GM19463 (cell line): Measurements from ENCODE around the gene MTM1.

Source experiments
- ATAC-seq: cut with Tn5 transposase; IDR thresholded peaks from one replicate; pipeline ENCODE4 v1.9.1; 2021; ENCODE audit warnings: mild to moderate bottlenecking, moderate library complexity; ENCODE audit not compliant: unreplicated experiment

The MTM1 gene

GRCh38 chrX:150599226-150599625 is 30.8 kb downstream of the MTM1 start:
- ATAC-seq, result no peak

GRCh38 chrX:150602296-150602695 is 33.9 kb downstream of the MTM1 start:
- ATAC-seq, result no peak

DNA sequence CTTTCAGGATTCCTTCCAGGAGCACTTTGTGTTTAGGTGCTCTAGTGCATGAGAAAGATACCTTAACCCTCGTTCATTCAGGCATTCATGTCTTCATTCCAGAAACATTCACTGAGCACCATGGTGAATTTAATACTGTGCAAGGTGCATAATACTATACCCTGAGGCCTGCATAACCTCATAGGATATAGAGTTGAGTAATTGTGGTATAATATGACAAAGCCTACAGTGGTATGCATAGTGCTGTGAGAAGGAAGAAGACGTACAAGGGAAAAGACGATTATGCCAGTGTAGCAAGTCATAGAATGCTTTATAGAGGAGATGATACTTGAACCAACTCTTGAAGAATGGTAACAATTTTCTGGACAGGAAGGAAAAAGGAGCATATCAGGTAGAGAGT is 34.3 kb downstream of the MTM1 start:
- no peak for ATAC-seq

DNA sequence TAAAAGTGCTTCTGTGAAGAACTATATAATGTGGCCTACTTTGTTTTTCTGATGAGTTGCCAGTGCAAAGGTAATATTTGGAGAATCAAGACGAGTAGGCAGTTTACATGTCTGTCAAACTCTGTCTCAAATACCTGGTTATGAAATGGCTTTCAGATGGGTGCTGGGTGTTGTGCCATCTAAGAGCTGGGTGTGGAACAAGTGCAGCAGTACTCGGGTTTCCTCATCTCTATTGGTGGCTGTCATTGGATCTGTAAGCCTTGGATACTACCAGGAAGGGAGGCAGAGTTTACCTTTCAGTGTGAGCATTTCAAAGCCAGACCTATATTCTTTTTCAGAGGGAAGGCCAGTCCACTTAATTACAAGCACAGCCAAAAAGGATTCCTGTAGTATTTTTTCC is 37.2 kb downstream of the MTM1 start:
- no peak for ATAC-seq

GRCh38 chrX:150607201-150607600 is 38.8 kb downstream of the MTM1 start:
- ATAC-seq, result no peak

DNA sequence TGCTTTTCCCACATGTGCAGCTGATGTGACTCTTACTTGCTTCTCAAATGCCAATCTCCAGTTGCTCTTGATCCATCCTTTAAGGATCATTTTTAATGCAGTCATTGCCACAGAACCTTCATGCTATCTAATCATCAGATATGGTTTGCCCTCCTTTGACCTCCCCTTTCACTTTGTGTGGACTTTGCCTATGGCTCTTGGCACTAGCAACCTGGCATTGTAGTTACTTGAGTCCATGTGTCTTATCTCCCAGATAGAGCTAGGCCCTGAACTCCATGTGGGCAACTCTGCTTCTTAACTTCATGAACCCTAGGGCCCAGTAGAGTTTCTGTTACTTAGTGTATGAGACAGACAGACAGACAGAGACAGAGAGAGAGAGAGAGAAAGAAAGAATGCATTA is 41.6 kb downstream of the MTM1 start:
- no peak for ATAC-seq

- ATAC-seq, result no peak
Observed at GRCh38 chrX:150610446-150610845, 42.0 kb downstream of the MTM1 start.

GRCh38 chrX:150615356-150615755 is 46.9 kb downstream of the MTM1 start:
- ATAC-seq, result no peak

- ATAC-seq, result no peak
Observed at GRCh38 chrX:150616179-150616862, 47.9 kb downstream of the MTM1 start.

DNA sequence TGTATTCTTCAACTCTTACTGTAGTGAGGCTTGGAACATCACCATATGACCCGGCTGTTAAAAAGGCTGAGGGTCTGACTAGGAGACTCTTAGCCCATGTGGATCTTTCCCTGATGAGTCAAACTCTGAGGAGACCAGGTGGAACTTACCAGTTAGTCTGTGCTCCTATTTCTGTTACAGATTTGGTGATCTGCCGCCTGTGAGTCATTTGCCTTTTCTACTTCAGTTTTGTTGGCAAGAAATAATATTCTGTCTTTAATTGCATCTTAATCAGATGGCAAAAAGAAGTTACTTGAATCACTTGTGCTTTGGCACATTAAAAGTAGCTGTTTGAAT is 48.4 kb downstream of the MTM1 start:
- no peak for ATAC-seq

DNA sequence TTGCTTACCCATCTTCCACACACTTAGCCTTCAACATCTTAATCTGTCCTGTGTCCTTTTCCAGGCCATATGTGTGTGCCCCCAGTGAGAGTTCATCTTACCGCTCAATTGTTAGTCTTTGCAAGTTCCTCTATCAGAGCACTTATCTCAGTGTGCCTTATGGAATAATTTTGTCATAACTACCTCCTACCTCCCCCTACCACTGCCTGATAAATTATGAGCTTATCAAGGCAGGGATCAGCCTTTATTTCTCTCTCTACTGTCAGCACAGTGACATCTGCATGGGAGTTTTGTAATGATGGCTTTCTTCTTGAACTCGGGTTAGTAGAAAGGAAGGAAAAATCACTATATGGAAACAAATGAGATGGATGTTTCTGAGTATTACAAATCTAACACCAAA is 53.2 kb downstream of the MTM1 start:
- ATAC-seq, result no peak

DNA sequence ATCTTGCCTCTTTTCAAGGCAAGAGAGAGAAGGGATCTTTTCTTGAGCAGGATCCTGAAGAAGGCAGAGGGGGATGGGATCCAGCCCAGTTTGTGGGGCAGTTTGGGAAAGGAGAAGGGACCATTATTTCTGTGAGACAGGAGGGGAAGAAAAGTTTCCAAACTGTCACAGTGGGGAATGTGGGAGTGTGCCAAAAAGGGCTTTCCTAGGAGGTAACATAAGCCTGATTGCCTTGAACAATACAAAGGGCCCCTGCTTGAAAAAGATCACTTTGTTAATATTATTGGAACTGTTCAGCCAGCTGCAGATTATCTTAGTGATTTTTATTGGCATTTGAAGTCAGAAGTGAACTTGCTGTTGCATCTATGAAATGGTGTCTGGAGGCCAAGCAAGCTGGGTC is 55.2 kb downstream of the MTM1 start:
- no peak for ATAC-seq

- no peak for ATAC-seq
Observed at GRCh38 chrX:150625097-150625496, 56.7 kb downstream of the MTM1 start.

DNA sequence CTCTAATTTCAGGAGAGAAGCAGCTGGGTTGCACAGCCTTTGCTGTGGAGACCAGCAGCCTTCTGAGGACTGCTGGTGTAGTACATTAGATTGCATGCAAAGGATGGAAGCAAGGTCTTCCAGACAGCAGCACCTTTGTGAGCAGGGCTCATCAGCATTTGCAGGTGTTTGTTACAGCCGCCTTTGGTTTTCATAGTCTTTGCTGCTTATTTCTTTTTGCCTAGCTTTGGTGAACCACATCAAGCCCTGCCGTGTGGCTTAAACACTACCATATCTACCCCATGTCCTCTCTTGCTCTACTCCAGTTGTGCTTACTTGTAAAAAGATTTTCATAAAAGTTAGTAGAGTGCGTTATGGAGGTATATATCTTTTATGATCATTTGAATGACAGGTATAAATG is 57.5 kb downstream of the MTM1 start:
- no peak for ATAC-seq

- ATAC-seq, result no peak
Observed at GRCh38 chrX:150627957-150628356, 59.5 kb downstream of the MTM1 start.

- ATAC-seq, result peak; percentile 95
Observed at GRCh38 chrX:150635952-150636351, 67.5 kb downstream of the MTM1 start.

DNA sequence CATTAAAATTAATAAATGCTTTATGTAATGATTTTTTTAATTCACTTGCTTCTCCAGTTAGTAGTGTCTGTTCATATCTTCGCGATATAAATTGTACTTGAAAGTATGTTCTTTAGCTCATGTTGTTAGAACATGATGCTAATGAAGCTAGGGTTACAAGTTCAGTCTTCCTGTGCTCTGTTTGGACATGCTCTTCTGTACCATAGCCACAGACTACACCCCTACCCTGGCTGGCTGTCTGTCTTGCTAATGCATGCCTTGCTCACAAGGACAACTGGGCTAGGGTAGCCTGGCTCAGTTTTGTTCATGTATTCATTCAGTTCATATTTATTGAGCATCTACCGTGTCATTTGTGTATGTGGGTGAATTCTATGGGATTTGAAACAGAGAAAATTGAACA is 74.0 kb downstream of the MTM1 start:
- no peak for ATAC-seq

DNA sequence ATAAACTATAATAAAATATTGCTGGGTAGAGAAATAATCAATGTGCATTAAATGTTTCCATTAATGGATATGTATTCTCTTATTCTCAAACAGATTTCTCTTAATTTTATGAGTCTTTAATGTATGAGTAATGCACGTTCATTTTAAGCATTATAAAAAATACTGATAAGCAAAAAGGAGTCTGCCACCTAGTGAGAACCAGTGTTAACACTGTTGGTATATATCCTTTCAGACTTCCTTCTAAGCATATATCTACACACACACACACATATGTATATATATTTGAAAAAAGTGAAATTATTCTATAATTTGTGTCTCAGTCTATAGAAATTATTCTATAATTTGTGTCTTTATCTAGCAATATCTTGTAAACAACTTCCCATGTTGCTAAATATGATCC is 74.8 kb downstream of the MTM1 start:
- no peak for ATAC-seq

DNA sequence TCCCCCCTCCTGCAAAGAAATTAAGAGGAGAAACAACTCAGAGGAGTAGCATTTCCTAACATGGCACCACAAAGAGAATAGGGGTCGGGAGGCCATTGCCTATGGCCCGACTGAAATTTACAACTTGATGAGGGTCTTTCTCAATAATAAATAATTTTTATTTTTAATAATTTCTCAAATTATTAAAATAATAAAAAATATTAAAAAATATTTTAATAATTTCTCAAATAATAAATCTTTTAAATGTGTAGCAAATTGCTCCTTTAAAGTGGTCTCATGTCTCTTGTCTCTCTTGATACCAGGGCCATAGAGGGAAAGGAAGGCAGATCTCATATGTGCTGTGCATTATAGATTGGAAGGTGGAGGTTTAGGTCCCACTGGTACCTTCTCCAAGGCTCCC is 75.5 kb downstream of the MTM1 start:
- no peak for ATAC-seq

DNA sequence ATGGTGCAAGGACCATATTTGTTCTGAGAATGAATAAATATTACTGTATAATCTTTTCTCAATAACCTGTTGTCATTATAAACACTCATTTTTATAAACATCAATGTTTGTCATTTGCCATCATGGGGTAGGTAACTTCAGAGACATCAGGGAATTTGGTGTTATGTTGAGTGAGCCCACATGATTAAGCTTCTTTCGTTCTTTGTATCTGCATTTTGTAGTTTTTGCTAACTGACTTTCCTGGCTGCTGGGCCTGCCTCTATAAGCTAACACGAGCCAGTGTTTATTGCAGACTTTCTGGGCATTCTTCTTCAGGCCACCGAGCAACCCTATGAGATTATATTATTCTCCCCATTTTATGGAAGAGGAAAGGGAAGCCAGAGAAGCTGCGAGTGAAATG is 76.0 kb downstream of the MTM1 start:
- no peak for ATAC-seq

DNA sequence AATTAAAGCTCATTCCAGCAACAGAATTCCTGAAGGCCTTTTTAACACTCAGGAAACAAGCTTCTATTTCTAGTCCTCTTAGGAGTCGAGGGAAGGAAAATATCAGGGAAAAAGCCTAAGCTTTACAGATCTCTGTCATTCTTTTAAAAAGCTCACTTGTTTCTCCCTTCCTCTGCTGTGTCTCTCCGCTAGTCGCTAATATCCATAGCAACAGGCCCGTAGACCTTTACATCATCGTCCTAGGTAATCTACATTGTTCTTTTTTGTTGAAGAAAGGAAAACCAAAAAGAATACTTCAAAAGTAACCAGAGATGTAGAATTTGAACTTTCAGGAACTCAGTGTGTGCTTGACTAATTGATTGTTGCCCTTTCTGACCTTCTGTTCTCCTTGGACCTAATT is 78.9 kb downstream of the MTM1 start:
- ATAC-seq, result no peak

DNA sequence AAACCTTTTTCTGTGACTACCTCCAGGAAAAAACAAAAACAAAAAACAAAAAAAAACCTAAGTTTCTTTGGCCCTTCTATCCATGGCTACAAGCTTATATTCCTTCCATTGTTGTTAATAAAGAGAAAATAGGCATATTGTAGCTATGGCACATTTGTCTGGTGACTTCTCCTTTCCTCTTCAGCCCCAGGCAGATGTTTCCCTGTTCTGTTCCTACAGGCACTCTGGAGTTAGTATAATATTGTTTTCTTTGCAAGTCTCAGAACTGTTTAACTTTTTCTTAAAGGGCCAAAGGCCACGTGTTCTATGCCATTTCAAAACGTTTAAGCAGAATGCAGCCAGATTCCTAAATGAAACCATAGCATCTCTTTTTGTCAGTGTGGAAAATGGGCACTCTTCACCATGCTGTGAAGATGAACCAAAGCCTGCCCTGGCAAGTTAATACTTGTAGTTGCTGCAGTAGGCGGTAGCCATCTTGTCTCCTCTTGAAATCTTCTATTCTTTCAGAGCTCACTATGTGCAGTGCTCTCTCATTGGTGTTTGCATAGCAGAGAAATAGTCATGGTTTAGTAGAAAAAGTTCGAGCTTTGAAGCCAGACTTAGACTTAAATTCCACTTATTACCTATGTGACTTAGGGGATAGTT is 80.0 kb downstream of the MTM1 start:
- ATAC-seq, result no peak
